Esophagus muscularis mucosa (tissue), 3 donors: Measurements from ENCODE around the gene NRXN3.

ENCODE experiments used
- POLR2AphosphoS5 ChIP-seq, 2 donors: sonication (generic); formaldehyde crosslinking; IDR thresholded peaks; one replicate each; pipeline ENCODE4 v1.6.1; 2017; ENCODE audit warnings: antibody characterized with exemption in 2 of 2
- TF ChIP-seq, protein P1 (sequence below), 3 experiments: fragments of 200-600 bp in 2 of 3; fragments of 450-650 bp in 1 of 3; sonication (generic) in 2 of 3; IDR thresholded peaks; one replicate each; pipeline ENCODE4 v1.5.1; 2017 to 2019; ENCODE audit warnings: antibody characterized with exemption in 3 of 3, mild to moderate bottlenecking in 2 of 3, moderate library complexity in 1 of 3

DNA sequence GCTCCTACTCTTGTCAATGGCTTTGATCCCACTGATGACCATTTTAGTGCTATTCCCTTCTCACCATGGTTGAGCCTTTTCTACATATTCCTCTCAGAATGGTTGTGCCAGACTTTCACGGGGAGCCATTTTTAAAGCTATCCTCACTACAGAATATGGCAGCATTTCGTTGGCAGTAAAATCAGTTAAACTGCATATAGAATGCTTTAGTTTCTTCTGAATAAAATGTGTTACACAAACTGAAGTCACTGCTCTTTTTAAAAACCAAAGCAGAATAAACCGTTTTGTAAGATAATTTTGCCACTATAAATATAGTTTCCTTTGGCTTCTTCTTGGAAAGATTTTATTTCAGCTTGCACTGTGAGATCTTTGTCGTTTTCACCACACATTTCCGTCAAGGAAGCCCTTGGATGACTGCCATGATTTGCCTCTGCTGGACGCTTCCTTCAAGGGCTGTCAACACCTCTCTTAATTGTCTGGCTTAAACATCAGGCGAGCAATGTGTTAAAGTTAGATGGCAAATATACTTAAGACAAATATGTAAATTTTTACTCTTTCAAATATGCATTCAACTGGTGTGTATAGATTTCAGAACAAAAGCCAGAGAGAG, 1416.9 kb downstream of the NRXN3 start:
- TF ChIP-seq POLR2AphosphoS5 (IDR thresholded peaks at IDR 0.05): no peak
- TF ChIP-seq, protein P1, sequence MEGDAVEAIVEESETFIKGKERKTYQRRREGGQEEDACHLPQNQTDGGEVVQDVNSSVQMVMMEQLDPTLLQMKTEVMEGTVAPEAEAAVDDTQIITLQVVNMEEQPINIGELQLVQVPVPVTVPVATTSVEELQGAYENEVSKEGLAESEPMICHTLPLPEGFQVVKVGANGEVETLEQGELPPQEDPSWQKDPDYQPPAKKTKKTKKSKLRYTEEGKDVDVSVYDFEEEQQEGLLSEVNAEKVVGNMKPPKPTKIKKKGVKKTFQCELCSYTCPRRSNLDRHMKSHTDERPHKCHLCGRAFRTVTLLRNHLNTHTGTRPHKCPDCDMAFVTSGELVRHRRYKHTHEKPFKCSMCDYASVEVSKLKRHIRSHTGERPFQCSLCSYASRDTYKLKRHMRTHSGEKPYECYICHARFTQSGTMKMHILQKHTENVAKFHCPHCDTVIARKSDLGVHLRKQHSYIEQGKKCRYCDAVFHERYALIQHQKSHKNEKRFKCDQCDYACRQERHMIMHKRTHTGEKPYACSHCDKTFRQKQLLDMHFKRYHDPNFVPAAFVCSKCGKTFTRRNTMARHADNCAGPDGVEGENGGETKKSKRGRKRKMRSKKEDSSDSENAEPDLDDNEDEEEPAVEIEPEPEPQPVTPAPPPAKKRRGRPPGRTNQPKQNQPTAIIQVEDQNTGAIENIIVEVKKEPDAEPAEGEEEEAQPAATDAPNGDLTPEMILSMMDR (IDR thresholded peaks at IDR 0.05): peak in 1 of 3 experiments; percentile 19
